ENCODE results near the gene CAD.

- TF ChIP-seq, protein P1, sequence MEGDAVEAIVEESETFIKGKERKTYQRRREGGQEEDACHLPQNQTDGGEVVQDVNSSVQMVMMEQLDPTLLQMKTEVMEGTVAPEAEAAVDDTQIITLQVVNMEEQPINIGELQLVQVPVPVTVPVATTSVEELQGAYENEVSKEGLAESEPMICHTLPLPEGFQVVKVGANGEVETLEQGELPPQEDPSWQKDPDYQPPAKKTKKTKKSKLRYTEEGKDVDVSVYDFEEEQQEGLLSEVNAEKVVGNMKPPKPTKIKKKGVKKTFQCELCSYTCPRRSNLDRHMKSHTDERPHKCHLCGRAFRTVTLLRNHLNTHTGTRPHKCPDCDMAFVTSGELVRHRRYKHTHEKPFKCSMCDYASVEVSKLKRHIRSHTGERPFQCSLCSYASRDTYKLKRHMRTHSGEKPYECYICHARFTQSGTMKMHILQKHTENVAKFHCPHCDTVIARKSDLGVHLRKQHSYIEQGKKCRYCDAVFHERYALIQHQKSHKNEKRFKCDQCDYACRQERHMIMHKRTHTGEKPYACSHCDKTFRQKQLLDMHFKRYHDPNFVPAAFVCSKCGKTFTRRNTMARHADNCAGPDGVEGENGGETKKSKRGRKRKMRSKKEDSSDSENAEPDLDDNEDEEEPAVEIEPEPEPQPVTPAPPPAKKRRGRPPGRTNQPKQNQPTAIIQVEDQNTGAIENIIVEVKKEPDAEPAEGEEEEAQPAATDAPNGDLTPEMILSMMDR (IDR thresholded peaks at IDR 0.05 in 2 of 3, conservative IDR thresholded peaks at IDR 0.05 in 1 of 3; ENCODE audit: borderline replicate concordance in 1 of 3, insufficient read depth in 1 of 3, low read depth in 2 of 3, low read length in 2 of 3) = no peak
- TF ChIP-seq SRF (IDR thresholded peaks at IDR 0.05; ENCODE audit: low read depth) (no peak), POLR2AphosphoS5 (IDR thresholded peaks at IDR 0.05; ENCODE audit: low read depth, low read length) (no peak), EZH2 (IDR thresholded peaks at IDR 0.05) (no peak), YY1 (IDR thresholded peaks at IDR 0.05; ENCODE audit: extremely low read depth, insufficient replicate concordance, low read depth, low read length) (no peak), POLR2A (IDR thresholded peaks at IDR 0.05; ENCODE audit: borderline replicate concordance, extremely low read depth, insufficient read depth, insufficient read length) (no peak), EZH2phosphoT487 (IDR thresholded peaks at IDR 0.05; ENCODE audit: borderline replicate concordance) (no peak), JUND (IDR thresholded peaks at IDR 0.05) (no peak), ZBTB33 (IDR thresholded peaks at IDR 0.05; ENCODE audit: extremely low read depth, insufficient replicate concordance, low read length) (no peak)
- TF ChIP-seq, protein P2, sequence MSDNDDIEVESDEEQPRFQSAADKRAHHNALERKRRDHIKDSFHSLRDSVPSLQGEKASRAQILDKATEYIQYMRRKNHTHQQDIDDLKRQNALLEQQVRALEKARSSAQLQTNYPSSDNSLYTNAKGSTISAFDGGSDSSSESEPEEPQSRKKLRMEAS (IDR thresholded peaks at IDR 0.05) = no peak
Observed at GRCh38 chr2:27227501-27227900, 10.3 kb downstream of the CAD start.

Data from HCT116 (cell line).